ENCODE results near the gene KATNAL1.

Gene KATNAL1

GRCh38 chr13:30154931-30155330 lies 152.4 kb downstream of the KATNAL1 start:
- Mint-ChIP-seq H3K9me3 (no peaks in the 10 kb centered on the region), H3K4me1 (peaks cover 91% of the 10 kb centered on the region), H3K27ac (peak overlapping the region; percentile 94), H3K36me3 (no peaks in the 10 kb centered on the region), H3K4me3 (peak overlapping the region; percentile 54)
- no peak for ATAC-seq
- no peak for DNase-seq (ENCODE audit: low spot score in 2 of 2)

GRCh38 chr13:30154531-30154930 lies 152.8 kb downstream of the KATNAL1 start:
- peaks cover 91% of the 10 kb centered on the region for H3K4me1 Mint-ChIP-seq
- ATAC-seq (no peak), DNase-seq (ENCODE audit: low spot score in 2 of 2) (no peak)
- no peaks in the 10 kb centered on the region for H3K36me3 Mint-ChIP-seq
- peak overlapping the region; percentile 94 for H3K27ac Mint-ChIP-seq
- H3K4me3 Mint-ChIP-seq, result peak overlapping the region; percentile 42
- no peaks in the 10 kb centered on the region for H3K9me3 Mint-ChIP-seq

DNA sequence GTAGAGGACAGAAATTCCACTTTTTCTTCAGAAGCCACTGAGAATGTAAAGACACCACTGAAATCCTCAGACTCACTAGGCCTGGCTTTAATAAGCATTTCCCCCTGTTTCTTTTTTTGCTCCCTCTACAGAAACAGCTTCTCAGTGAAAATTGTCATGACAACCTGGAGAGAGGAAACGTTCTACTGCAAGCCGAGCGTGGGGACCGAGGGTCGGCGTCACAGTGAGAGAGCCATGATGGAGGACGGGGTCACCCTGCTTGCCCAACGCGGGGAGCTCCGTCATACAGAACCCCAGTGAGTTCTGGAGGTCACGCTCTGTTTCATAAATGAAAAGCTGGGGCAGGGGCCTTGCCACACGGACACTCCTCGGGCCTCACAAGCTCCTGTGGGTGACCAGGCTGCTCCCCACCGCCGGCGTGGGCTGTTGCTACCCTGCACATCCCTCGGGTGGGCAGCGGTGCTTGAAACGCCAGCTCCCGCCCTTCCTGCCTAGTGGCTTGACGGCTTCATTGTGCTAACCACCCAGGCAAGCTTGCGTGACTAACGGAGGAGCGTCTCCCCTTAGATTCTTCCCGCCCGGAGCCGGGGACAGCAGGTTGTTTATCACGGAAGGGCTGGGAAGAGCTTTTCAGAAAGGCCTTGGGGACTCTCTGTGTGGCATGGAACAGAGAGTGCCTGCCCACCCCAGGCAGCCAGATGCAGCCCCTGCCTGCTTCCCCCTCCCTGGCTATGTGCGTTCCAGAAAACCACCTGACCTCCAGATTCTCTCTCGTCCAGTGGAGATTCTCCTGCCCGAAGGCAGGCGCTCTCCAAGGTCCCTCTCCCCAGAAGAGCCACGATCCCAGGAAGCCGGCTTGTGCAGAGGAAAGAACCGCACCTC lies 153.6 kb downstream of the KATNAL1 start:
- DNase-seq (ENCODE audit: low spot score in 2 of 2) (no peak), ATAC-seq (no peak)

More for the DNA sequence above, 153.6 kb downstream of the KATNAL1 start:
- no peaks in the 10 kb centered on the region for H3K36me3 Mint-ChIP-seq
- peak overlapping the region; percentile 94 for H3K27ac Mint-ChIP-seq
- H3K9me3 Mint-ChIP-seq, result no peaks in the 10 kb centered on the region
- H3K4me1 Mint-ChIP-seq, result peaks cover 91% of the 10 kb centered on the region
- H3K4me3 Mint-ChIP-seq, result peak overlapping the region; percentile 42
